Adrenal gland (tissue), 5 donors: ENCODE data around the gene CPNE8.

Experiments
- CTCF ChIP-seq, 6 experiments: fragments of 450-650 bp in 4 of 6; fragments of 200-600 bp in 2 of 6; sonication (generic) in 1 of 6; IDR thresholded peaks; 1 replicate in 5 of 6; 2 replicates in 1 of 6; pipeline versions ENCODE4 v1.5.1 to v1.8.0; 2016 to 2021; ENCODE audit warnings: antibody characterized with exemption in 6 of 6, mild to moderate bottlenecking in 2 of 6, moderate library complexity in 1 of 6
- POLR2A ChIP-seq, 2 donors: fragments of 450-650 bp; IDR thresholded peaks; one replicate each; pipeline ENCODE4 v1.6.1; 2017; ENCODE audit warnings: antibody characterized with exemption in 2 of 2, mild to moderate bottlenecking in 2 of 2, moderate library complexity in 1 of 2
- donor health status: DM: no; HTN: no; CAD: no.

GRCh38 chr12:38689195-38689594 lies 216.2 kb downstream of the CPNE8 start:
- TF ChIP-seq CTCF (IDR thresholded peaks at IDR 0.05) = no peak
- no peak for TF ChIP-seq POLR2A (IDR thresholded peaks at IDR 0.05)
